K562 (cell line): ENCODE data around the gene HAGHL. TPM values are rescaled to one million over a fixed set of nuclear protein-coding genes. Genes with fewer than 3 reads are reported as not detected.
A peak's percentile ranks its signal among the peaks of the same experiment; 100 is the strongest.

Experiments used
- ATAC-seq: fragments of 200-7000 bp; cut with Tn5 transposase; 3 replicates; pipeline ENCODE4 v1.9.1; 2020; ENCODE audit warnings: moderate library complexity
- BruUV-seq: library from RNA; stranded (reverse); fragments of 400-500 nt; replicated peaks from 2 replicates; lab custom pipeline; 2021; lab: Mats Ljungman, UMichigan
- CTCF ChIA-PET: fragments of 300-600 bp; formaldehyde crosslinking; extraction: SDS; loops from one replicate; lab custom pipeline; 2021; ENCODE audit warnings: low intra/inter-chr PET ratio; lab: Yijun Ruan, JAX
- POLR2A ChIA-PET: fragments of 300-600, 350-650 bp; sonication (Branson Sonifier 250); formaldehyde crosslinking; extraction: SDS; loops from one replicate; lab custom pipeline; 2021; ENCODE audit warnings: antibody characterized with exemption, inconsistent platforms; lab: Yijun Ruan, JAX
- DNase-seq, 4 experiments: peaks; one replicate each; pipeline versions ENCODE4 v3.0.0 to v3.0.0-alpha.2; 2011 to 2018; ENCODE audit warnings: low spot score in 3 of 4, mixed read lengths in 3 of 4; ENCODE audit errors: extremely low read depth in 1 of 4
- FAIRE-seq: peaks from 2 replicates; lab custom pipeline; 2011; peaks lifted over from hg19 to GRCh38; lab: Jason Lieb, UNC
- H2AFZ ChIP-seq: 2 replicates; pipeline ENCODE4 v1.6.0; 2011; ENCODE audit warnings: low read depth, low read length, control low read depth, inconsistent platforms
- H3K27ac ChIP-seq: fragments of 200-600 bp; 3 replicates; pipeline ENCODE4 v1.8.0; 2011; ENCODE audit warnings: low read depth, mild to moderate bottlenecking, control low read depth, inconsistent platforms, low read length, moderate library complexity, mixed read lengths; ENCODE audit errors: extremely low read depth
- H3K27me3 ChIP-seq, 2 experiments: fragments of 300-600 bp in 1 of 2; 2 replicates in 1 of 2; 3 replicates in 1 of 2; pipeline versions ENCODE4 v1.6.0 to v1.8.0; 2011; ENCODE audit warnings: inconsistent platforms in 2 of 2, low read length in 2 of 2, mild to moderate bottlenecking in 1 of 2, mixed read lengths in 1 of 2, moderate library complexity in 1 of 2; ENCODE audit not compliant: control insufficient read depth in 2 of 2, insufficient read depth in 2 of 2
- H3K36me3 ChIP-seq: fragments of 300-600 bp; 3 replicates; pipeline ENCODE4 v1.8.0; 2011; ENCODE audit warnings: mild to moderate bottlenecking, low read length, inconsistent platforms; ENCODE audit not compliant: control insufficient read depth, insufficient read depth
- H3K4me1 ChIP-seq, 2 experiments: fragments of 200-600 bp in 1 of 2; replicated peaks in 1 of 2; 2 replicates in 1 of 2; 3 replicates in 1 of 2; pipeline versions ENCODE4 v1.5.1 to v1.8.0; 2011; ENCODE audit warnings: inconsistent platforms in 2 of 2, low read length in 2 of 2, mild to moderate bottlenecking in 1 of 2, mixed read lengths in 1 of 2, moderate library complexity in 1 of 2; ENCODE audit not compliant: control insufficient read depth in 2 of 2, insufficient read depth in 2 of 2
- H3K4me2 ChIP-seq: 2 replicates; pipeline ENCODE4 v1.6.1; 2011; ENCODE audit warnings: low read length, control low read depth, inconsistent platforms, mixed read lengths; ENCODE audit not compliant: insufficient read depth
- H3K4me3 ChIP-seq: fragments of 200-600 bp; sonication (generic), shearing (Covaris generic); 2 replicates; pipeline ENCODE4 v1.5.1; 2016; ENCODE audit warnings: control low read depth, inconsistent platforms
- H3K79me2 ChIP-seq: fragments of 200-600 bp; 3 replicates; pipeline ENCODE4 v1.8.0; 2011; ENCODE audit warnings: low read length, inconsistent platforms; ENCODE audit not compliant: control insufficient read depth, insufficient read depth
- H3K9ac ChIP-seq, 2 experiments: 2 replicates each; pipeline versions ENCODE4 v1.6.0 to v1.6.1; 2011; ENCODE audit warnings: low read depth in 2 of 2, low read length in 2 of 2, control low read depth in 1 of 2, inconsistent platforms in 1 of 2, mild to moderate bottlenecking in 1 of 2, mixed read lengths in 1 of 2; ENCODE audit not compliant: insufficient read depth in 1 of 2
- H3K9me1 ChIP-seq: one replicate; pipeline ENCODE4 v1.6.0; 2011; ENCODE audit warnings: inconsistent platforms, mild to moderate bottlenecking, low read length, moderate library complexity; ENCODE audit not compliant: control insufficient read depth, insufficient read depth
- H3K9me3 ChIP-seq: replicated peaks from 2 replicates; pipeline ENCODE4 v1.5.1; 2011; ENCODE audit warnings: low read depth, low read length, inconsistent platforms; ENCODE audit not compliant: control insufficient read depth, insufficient read depth
- H4K20me1 ChIP-seq: replicated peaks from 2 replicates; pipeline ENCODE4 v1.6.1; 2011; ENCODE audit warnings: low read length, inconsistent platforms, mixed read lengths; ENCODE audit not compliant: control insufficient read depth, insufficient read depth
- DEAF1 ChIP-seq: fragments of 450-650 bp; formaldehyde crosslinking; IDR thresholded peaks from 2 replicates; pipeline ENCODE4 v1.4.0; 2020; ENCODE audit warnings: mild to moderate bottlenecking, moderate library complexity
- FOXK1 ChIP-seq: sonication (generic); formaldehyde crosslinking; IDR thresholded peaks from 2 replicates; pipeline ENCODE4 v1.8.0; 2022; ENCODE audit warnings: missing genetic modification reagents, mild to moderate bottlenecking, borderline replicate concordance
- MAZ ChIP-seq, 2 experiments: fragments of 450-650 bp in 1 of 2; sonication (generic) in 1 of 2; formaldehyde crosslinking; IDR thresholded peaks in 1 of 2; conservative IDR thresholded peaks in 1 of 2; 2 replicates each; pipeline versions ENCODE4 v1.4.0 to v1.5.0; 2020; ENCODE audit warnings: mild to moderate bottlenecking in 1 of 2, missing genetic modification reagents in 1 of 2
- STAT5B ChIP-seq: fragments of 250-450 bp; sonication (Bioruptor Pico); IDR thresholded peaks from 2 replicates; pipeline ENCODE4 v1.8.0; 2021; ENCODE audit warnings: mild to moderate bottlenecking, inconsistent platforms
- TBP ChIP-seq: optimal IDR thresholded peaks from 2 replicates; pipeline ENCODE3; 2011; ENCODE audit warnings: low read depth, low read length, improper control_type of control experiment
- ZNF766 ChIP-seq: fragments of 200-800 bp; sonication (Bioruptor generic); conservative IDR thresholded peaks from 2 replicates; pipeline ENCODE4 v1.6.1; 2016; ENCODE audit warnings: missing genetic modification characterization, missing compliant biosample characterization
- WGBS: fragments of 100-300 bp; shearing (Covaris generic); methylation state at CpG from one replicate; pipeline ENCODE4 v1.1.6; 2016; ENCODE audit warnings: low coverage, mixed read lengths; ENCODE audit not compliant: insufficient coverage; ENCODE audit errors: missing lambda C conversion rate; 5-methylcytosine and 5-hydroxymethylcytosine counted together
- in situ Hi-C: fragments of 300-500 bp; cut with MboI; formaldehyde crosslinking; loops from 4 replicates; pipeline ENCODE4 v1.15.0; 2018; ENCODE audit warnings: inconsistent platforms, mixed read lengths
- intact Hi-C: fragments of 100-400 bp; cut with micrococcal nuclease; formaldehyde crosslinking; loops from 2 replicates; pipeline ENCODE4 v1.14.2; 2022
- polyA plus RNA-seq, 8 experiments: library from polyadenylated mRNA; depleted of rRNA in 4 of 8; stranded (reverse) in 5 of 8; unstranded in 3 of 8; fragments of >200 nt; fragmentation: Nextera tagmentation in 2 of 8; fragmentation: Illumina TruSeq in 1 of 8; extraction: Ambion mirVana in 2 of 8; extraction: Trizol in 1 of 8; gene quantifications; 2 replicates each; pipeline versions ENCODE4 v1.2.1 to v1.2.3, GENCODE V29; 2011 to 2014; ENCODE audit warnings: inconsistent platforms in 1 of 8, missing spikeins in 1 of 8
- total RNA-seq, 7 experiments: library from RNA; depleted of rRNA in 6 of 7; stranded (reverse); fragments of >200 nt in 6 of 7; fragmentation: Illumina TruSeq in 2 of 7; extraction: Trizol in 2 of 7; gene quantifications; 2 replicates each; pipeline versions ENCODE4 v1.2.1 to v1.2.3, GENCODE V29; 2011 to 2021; ENCODE audit warnings: low replicate concordance in 1 of 7
- TF ChIP-seq, protein P1 (sequence below): sonication (generic); formaldehyde crosslinking; IDR thresholded peaks from 2 replicates; pipeline ENCODE4 v1.8.0; 2022; ENCODE audit warnings: missing genetic modification reagents, mild to moderate bottlenecking, moderate library complexity, borderline replicate concordance
- TF ChIP-seq, protein P2 (sequence below): IDR thresholded peaks from 2 replicates; pipeline ENCODE4 v1.6.1; 2011; ENCODE audit not compliant: insufficient read length; ENCODE audit errors: extremely low read depth

Gene HAGHL
- total and polyA plus RNA-seq, 9 of the 15 experiments (the other 6 are each of a cell fraction or from before 2014, with no cell fraction given): 0.31 to 83.4 (median 20.7) TPM

GRCh38 chr16:766008-766819 is 39.3 kb downstream of the HAGHL start:
- TF ChIP-seq, protein P1, sequence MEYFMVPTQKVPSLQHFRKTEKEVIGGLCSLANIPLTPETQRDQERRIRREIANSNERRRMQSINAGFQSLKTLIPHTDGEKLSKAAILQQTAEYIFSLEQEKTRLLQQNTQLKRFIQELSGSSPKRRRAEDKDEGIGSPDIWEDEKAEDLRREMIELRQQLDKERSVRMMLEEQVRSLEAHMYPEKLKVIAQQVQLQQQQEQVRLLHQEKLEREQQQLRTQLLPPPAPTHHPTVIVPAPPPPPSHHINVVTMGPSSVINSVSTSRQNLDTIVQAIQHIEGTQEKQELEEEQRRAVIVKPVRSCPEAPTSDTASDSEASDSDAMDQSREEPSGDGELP (CRISPR knock-in tag): peak; percentile 13; the same call in 1 of the 2 replicates
- no peak for TF ChIP-seq FOXK1 (CRISPR knock-in tag)
- TF ChIP-seq, protein P2, sequence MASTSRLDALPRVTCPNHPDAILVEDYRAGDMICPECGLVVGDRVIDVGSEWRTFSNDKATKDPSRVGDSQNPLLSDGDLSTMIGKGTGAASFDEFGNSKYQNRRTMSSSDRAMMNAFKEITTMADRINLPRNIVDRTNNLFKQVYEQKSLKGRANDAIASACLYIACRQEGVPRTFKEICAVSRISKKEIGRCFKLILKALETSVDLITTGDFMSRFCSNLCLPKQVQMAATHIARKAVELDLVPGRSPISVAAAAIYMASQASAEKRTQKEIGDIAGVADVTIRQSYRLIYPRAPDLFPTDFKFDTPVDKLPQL: no peak
- no peak for TF ChIP-seq ZNF766 (CRISPR knock-in tag)
- no peak for TF ChIP-seq STAT5B (CRISPR knock-in tag)
- TF ChIP-seq TBP: peak; percentile 20
- no peak for TF ChIP-seq DEAF1 (CRISPR knock-in tag)
- no peak for TF ChIP-seq MAZ (CRISPR knock-in tag; conservative IDR thresholded peaks at IDR 0.05 in 1 of 2, IDR thresholded peaks at IDR 0.05 in 1 of 2)
- WGBS: 15% methylated on average over 27 of the region's 29 CpGs
- H3K79me2 ChIP-seq: no peaks in the 10 kb centered on the region
- no peak overlapping the region for H3K27ac ChIP-seq
- DNase-seq (no peak), FAIRE-seq (no peak), ATAC-seq (no peak)
- H3K27me3 ChIP-seq: peaks cover 0 to 6% of the 10 kb centered on the region in 2 experiments; a peak in 1 of 5 replicates
- no peak overlapping the region for H2AFZ ChIP-seq
- BruUV-seq: no TSS peak
- H3K9me1 ChIP-seq: no peaks in the 10 kb centered on the region
- no peaks in the 10 kb centered on the region for H3K36me3 ChIP-seq
- intact Hi-C loops (no loop called here), in situ Hi-C loops (no loop called here)
- ChIA-PET POLR2A (interaction anchor here (1.0 to 1.5 kb wide), 2 partner anchors 24 to 25 kb away, joined by 3 to 4 read pairs; partner anchors contain the start of gene CIAO3), CTCF (no interaction called here)
- H3K9ac ChIP-seq: peak overlapping the region in 1 of 2 experiments; percentile 61; a peak in 1 of 4 replicates
- H3K4me1 ChIP-seq: peaks cover 0 to 80% of the 10 kb centered on the region in 2 experiments; a peak in 2 of 5 replicates
- H3K4me2 ChIP-seq: no peak overlapping the region
- H3K9me3 ChIP-seq: no peaks in the 10 kb centered on the region
- no peak overlapping the region for H3K4me3 ChIP-seq
- H4K20me1 ChIP-seq: 0 out of 2 replicates have a peak, but pooled peaks cover 3% of the 10 kb centered on the region
